Measurements from ENCODE around the gene PHOX2B.
"Not testable (repeated sequence)": the region's sequence is repeated elsewhere in the genome, so short reads cannot be mapped to it uniquely, and the experiment has no call there.

- not testable (repeated sequence) for TF ChIP-seq CTCF (conservative IDR thresholded peaks at IDR 0.05; ENCODE audit: low read depth, low read length); NFE2L2 (IDR thresholded peaks at IDR 0.05; ENCODE audit: low read depth, low read length); MXI1 (IDR thresholded peaks at IDR 0.05; ENCODE audit: borderline replicate concordance, low read depth, low read length); POLR2A (IDR thresholded peaks at IDR 0.05; ENCODE audit: low read depth, low read length); RAD21 (IDR thresholded peaks at IDR 0.05; ENCODE audit: low read length); USF2 (IDR thresholded peaks at IDR 0.05; ENCODE audit: low read depth, low read length); CEBPB (IDR thresholded peaks at IDR 0.05; ENCODE audit: low read depth, low read length); CHD1 (IDR thresholded peaks at IDR 0.05; ENCODE audit: low read depth, low read length); RFX5 (IDR thresholded peaks at IDR 0.05; ENCODE audit: low read depth, low read length); FOS (IDR thresholded peaks at IDR 0.05; ENCODE audit: low read depth, low read length); SMC3 (IDR thresholded peaks at IDR 0.05; ENCODE audit: low read depth, low read length); ELK1 (IDR thresholded peaks at IDR 0.05; ENCODE audit: borderline replicate concordance, low read depth, low read length)
Measured at GRCh38 chr4:41711654-41712053, 36.9 kb downstream of the PHOX2B start.

Data from IMR-90 (cell line).